ENCODE measurements around the gene RPS6KA5. TPM values are rescaled to one million over a fixed set of nuclear protein-coding genes. Genes with fewer than 3 reads are reported as not detected.
A peak's percentile ranks its signal among the peaks of the same experiment; 100 is the strongest.

The RPS6KA5 gene
- total RNA-seq, 1 donor = 0.86 TPM

- no peak overlapping the region for H3K4me3 ChIP-seq (ENCODE audit: low read depth, low read length)
- no peak for TF ChIP-seq CTCF (IDR thresholded peaks at IDR 0.05; ENCODE audit: insufficient read depth, low read depth, low read length)
- DNase-seq (ENCODE audit: low read depth) = peak; percentile 19
Measured at GRCh38 chr14:91008759-91009409, 51.6 kb downstream of the RPS6KA5 start.

DNA sequence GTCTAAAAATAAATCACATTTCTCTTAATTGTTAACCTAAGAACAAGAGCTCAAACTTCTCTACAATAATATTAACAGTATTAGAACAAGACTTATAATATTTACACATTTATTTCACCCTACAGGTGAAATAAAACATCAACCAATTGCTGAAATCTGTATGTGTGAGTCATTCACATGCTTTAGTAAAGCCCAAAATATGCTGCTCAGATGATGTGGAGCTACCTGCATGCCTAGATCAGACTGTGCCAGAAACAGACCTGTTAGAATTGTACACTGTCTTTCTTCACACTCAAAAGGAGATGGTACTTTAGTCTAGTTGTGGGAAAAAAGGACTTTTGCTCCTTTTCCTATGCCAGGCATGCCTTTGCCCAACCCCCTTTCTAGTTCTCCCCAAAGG is 54.7 kb downstream of the RPS6KA5 start:
- H3K4me3 ChIP-seq (ENCODE audit: low read depth, low read length) = no peak overlapping the region
- no peak for TF ChIP-seq CTCF (IDR thresholded peaks at IDR 0.05; ENCODE audit: insufficient read depth, low read depth, low read length)
- no peak for DNase-seq (ENCODE audit: low read depth)

DNA sequence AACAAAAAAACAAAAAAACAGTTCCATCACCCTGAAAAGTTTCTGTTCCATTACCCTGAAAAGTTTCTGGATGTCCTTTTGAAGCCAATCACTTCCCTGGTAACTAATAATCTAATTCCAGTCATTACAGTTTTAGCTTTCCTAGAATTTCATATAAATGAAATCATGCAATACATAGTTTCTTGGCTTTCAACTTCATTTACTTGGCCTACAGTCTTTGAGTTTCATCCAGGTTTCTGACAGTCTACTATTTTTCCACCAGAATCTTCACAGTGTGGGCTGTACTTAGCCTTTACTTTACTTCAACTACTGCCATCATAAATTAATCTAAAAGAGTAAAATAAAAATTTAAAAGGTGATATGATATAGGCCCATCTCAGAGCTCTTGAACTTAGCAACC is 55.5 kb downstream of the RPS6KA5 start:
- no peak for TF ChIP-seq CTCF (IDR thresholded peaks at IDR 0.05; ENCODE audit: insufficient read depth, low read depth, low read length)
- no peak overlapping the region for H3K4me3 ChIP-seq (ENCODE audit: low read depth, low read length)
- no peak for DNase-seq (ENCODE audit: low read depth)

- no peak for TF ChIP-seq CTCF (IDR thresholded peaks at IDR 0.05; ENCODE audit: insufficient read depth, low read depth, low read length)
- no peak for DNase-seq (ENCODE audit: low read depth)
- no peak overlapping the region for H3K4me3 ChIP-seq (ENCODE audit: low read depth, low read length)
Measured at GRCh38 chr14:90999299-90999698, 61.1 kb downstream of the RPS6KA5 start.

DNA sequence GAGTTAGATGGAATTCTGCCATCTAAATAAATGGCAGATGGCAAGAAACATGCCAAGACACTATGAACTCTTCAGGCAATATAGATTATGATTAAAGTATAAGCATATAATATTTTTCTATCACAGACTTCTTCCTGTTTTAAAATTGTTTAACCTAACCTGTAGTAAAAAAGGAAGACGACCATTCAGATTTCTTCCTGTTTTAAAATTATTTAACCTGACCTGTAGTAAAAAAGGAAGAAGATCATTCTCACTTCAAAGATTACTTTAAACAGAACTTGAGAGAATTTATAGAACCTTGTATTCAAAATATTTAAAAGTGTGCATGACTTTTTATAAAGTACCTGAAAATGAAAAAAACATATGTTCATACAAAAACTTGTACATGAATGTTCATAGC is 63.5 kb downstream of the RPS6KA5 start:
- DNase-seq (ENCODE audit: low read depth) = no peak
- no peak overlapping the region for H3K4me3 ChIP-seq (ENCODE audit: low read depth, low read length)
- no peak for TF ChIP-seq CTCF (IDR thresholded peaks at IDR 0.05; ENCODE audit: insufficient read depth, low read depth, low read length)

DNA sequence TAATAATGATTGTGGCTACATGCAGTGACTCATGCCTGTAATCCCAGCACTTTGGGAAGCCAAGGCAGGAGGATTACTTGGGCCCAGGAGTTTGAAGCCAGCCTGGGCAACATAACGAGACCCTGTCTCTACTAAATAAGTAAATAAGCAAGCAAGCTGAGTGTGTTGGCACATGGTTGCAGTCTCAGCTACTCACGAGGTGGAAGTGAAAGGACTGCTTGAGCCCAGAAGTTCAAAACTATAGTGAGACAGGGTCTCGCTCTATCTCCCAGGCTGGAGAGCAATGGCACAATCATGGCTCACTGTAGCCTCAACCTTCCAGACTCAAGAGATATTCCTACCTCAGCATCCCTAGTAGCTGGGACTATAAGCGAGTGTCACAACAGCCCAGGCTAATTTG is 64.7 kb downstream of the RPS6KA5 start:
- H3K4me3 ChIP-seq (ENCODE audit: low read depth, low read length) = no peak overlapping the region
- TF ChIP-seq CTCF (IDR thresholded peaks at IDR 0.05; ENCODE audit: insufficient read depth, low read depth, low read length) = no peak
- DNase-seq (ENCODE audit: low read depth) = no peak

GRCh38 chr14:90993792-90994191 is 66.6 kb downstream of the RPS6KA5 start:
- no peak for DNase-seq (ENCODE audit: low read depth)
- H3K4me3 ChIP-seq (ENCODE audit: low read depth, low read length) = no peak overlapping the region
- TF ChIP-seq CTCF (IDR thresholded peaks at IDR 0.05; ENCODE audit: insufficient read depth, low read depth, low read length) = no peak
